WTC11 (cell line): ENCODE results near the gene UGDH. TPM values are rescaled to one million over a fixed set of nuclear protein-coding genes. Genes with fewer than 3 reads are reported as not detected.

Experiments used
- ATAC-seq: fragments of 200-7000 bp; cut with Tn5 transposase; 2 replicates; pipeline ENCODE4 v1.10.0; 2021; ENCODE audit warnings: mild to moderate bottlenecking, moderate library complexity
- CTCF ChIA-PET: fragments of 300-600 bp; sonication (Branson Sonifier 250); formaldehyde crosslinking; loops from one replicate; lab custom pipeline; 2021; ENCODE audit warnings: antibody characterized with exemption; lab: Charles Lee
- POLR2A ChIA-PET: fragments of 350-600 bp; sonication (Branson Sonifier 250); formaldehyde crosslinking; loops from one replicate; lab custom pipeline; 2021; ENCODE audit warnings: antibody characterized with exemption; lab: Charles Lee
- DNase-seq: peaks from one replicate; pipeline ENCODE4 v3.0.0; 2021; ENCODE audit warnings: low spot score
- H3K27ac Mint-ChIP-seq: 2 replicates; pipeline ENCODE4 v1.8.0; 2021; ENCODE audit warnings: mixed read lengths
- H3K27me3 Mint-ChIP-seq: 2 replicates; pipeline ENCODE4 v1.8.0; 2021; ENCODE audit warnings: low read depth, mild to moderate bottlenecking, moderate library complexity, mixed read lengths
- H3K36me3 Mint-ChIP-seq: 2 replicates; pipeline ENCODE4 v1.8.0; 2021; ENCODE audit warnings: mixed read lengths
- H3K4me1 Mint-ChIP-seq: 2 replicates; pipeline ENCODE4 v1.8.0; 2022; ENCODE audit warnings: mixed read lengths
- H3K4me3 Mint-ChIP-seq: 2 replicates; pipeline ENCODE4 v1.8.0; 2021; ENCODE audit warnings: mild to moderate bottlenecking, moderate library complexity, mixed read lengths
- H3K9me3 Mint-ChIP-seq: 2 replicates; pipeline ENCODE4 v1.8.0; 2021; ENCODE audit warnings: mixed read lengths
- AFF4 ChIP-seq: sonication (generic); formaldehyde crosslinking; IDR thresholded peaks from 2 replicates; pipeline ENCODE4 v1.8.1; 2023; ENCODE audit warnings: mild to moderate bottlenecking, missing genetic modification reagents, borderline replicate concordance
- ARID4B ChIP-seq: sonication (generic); formaldehyde crosslinking; IDR thresholded peaks from 2 replicates; pipeline ENCODE4 v1.8.0; 2023; ENCODE audit warnings: missing genetic modification reagents, mild to moderate bottlenecking, borderline replicate concordance
- CBFB ChIP-seq: sonication (generic); formaldehyde crosslinking; IDR thresholded peaks from 2 replicates; pipeline ENCODE4 v1.8.1; 2022; ENCODE audit warnings: mild to moderate bottlenecking, low read depth, missing genetic modification reagents
- EMX1 ChIP-seq: fragments of 250-450 bp; sonication (Bioruptor Pico); IDR thresholded peaks from 2 replicates; pipeline ENCODE4 v1.8.0; 2021; ENCODE audit warnings: mild to moderate bottlenecking
- FOXK1 ChIP-seq: sonication (generic); formaldehyde crosslinking; IDR thresholded peaks from 2 replicates; pipeline ENCODE4 v1.8.0; 2022; ENCODE audit warnings: mild to moderate bottlenecking, moderate library complexity, missing genetic modification reagents
- SP1 ChIP-seq: sonication (generic); formaldehyde crosslinking; conservative IDR thresholded peaks from 2 replicates; pipeline ENCODE4 v1.8.1; 2022; ENCODE audit warnings: missing genetic modification reagents
- ZNF317 ChIP-seq: sonication (generic); formaldehyde crosslinking; IDR thresholded peaks from 2 replicates; pipeline ENCODE4 v1.8.1; 2023; ENCODE audit warnings: low read depth, mild to moderate bottlenecking, moderate library complexity, missing genetic modification reagents, borderline replicate concordance
- ZNF416 ChIP-seq: fragments of 250-450 bp; sonication (Bioruptor Pico); IDR thresholded peaks from 2 replicates; pipeline ENCODE4 v1.9.0; 2021; ENCODE audit warnings: mild to moderate bottlenecking, inconsistent platforms
- total RNA-seq: library from RNA; stranded (reverse); gene quantifications from 3 replicates; pipeline ENCODE4 v1.2.3, GENCODE V29; 2021
- TF ChIP-seq, protein P1 (sequence below): fragments of 200-600 bp; IDR thresholded peaks from 2 replicates; pipeline ENCODE4 v1.8.0; 2022; ENCODE audit warnings: antibody characterized with exemption
- TF ChIP-seq, protein P2 (sequence below): sonication (generic); formaldehyde crosslinking; IDR thresholded peaks from 2 replicates; pipeline ENCODE4 v1.8.1; 2022; ENCODE audit warnings: mild to moderate bottlenecking, moderate library complexity, missing genetic modification reagents
- TF ChIP-seq, protein P3 (sequence below): sonication (generic); formaldehyde crosslinking; IDR thresholded peaks from 2 replicates; pipeline ENCODE4 v1.8.1; 2023; ENCODE audit warnings: mild to moderate bottlenecking, missing genetic modification reagents
- TF ChIP-seq, protein P4 (sequence below): sonication (generic); formaldehyde crosslinking; IDR thresholded peaks from 2 replicates; pipeline ENCODE4 v1.8.1; 2022; ENCODE audit warnings: low read depth, mild to moderate bottlenecking, moderate library complexity, missing genetic modification reagents, borderline replicate concordance

UGDH gene
- total RNA-seq, 1 experiment from 2014 or later: 97.5 TPM

DNA sequence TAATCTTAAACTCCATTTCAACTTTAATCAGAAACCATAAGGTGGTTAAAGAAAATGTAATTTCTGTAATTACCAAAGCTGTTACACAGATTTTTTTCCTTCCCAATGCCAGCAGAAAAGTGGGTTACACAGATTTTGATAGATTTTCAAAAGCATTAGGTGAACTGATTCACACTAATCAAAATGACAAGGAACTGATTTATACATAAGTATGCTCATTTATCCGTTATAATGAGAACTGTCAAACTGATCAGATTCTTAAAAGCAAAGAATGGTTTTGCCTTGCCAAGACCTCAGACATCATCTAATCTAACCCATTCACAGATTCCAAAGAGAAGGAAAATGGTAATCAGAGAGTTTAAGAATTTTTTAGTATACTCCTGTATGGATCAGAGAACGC lies 5.2 kb downstream of the UGDH start (continued):
- no peak for TF ChIP-seq ARID4B
- TF ChIP-seq, protein P1, sequence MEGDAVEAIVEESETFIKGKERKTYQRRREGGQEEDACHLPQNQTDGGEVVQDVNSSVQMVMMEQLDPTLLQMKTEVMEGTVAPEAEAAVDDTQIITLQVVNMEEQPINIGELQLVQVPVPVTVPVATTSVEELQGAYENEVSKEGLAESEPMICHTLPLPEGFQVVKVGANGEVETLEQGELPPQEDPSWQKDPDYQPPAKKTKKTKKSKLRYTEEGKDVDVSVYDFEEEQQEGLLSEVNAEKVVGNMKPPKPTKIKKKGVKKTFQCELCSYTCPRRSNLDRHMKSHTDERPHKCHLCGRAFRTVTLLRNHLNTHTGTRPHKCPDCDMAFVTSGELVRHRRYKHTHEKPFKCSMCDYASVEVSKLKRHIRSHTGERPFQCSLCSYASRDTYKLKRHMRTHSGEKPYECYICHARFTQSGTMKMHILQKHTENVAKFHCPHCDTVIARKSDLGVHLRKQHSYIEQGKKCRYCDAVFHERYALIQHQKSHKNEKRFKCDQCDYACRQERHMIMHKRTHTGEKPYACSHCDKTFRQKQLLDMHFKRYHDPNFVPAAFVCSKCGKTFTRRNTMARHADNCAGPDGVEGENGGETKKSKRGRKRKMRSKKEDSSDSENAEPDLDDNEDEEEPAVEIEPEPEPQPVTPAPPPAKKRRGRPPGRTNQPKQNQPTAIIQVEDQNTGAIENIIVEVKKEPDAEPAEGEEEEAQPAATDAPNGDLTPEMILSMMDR: no peak
- TF ChIP-seq, all 79 proteins: peak for 0

GRCh38 chr4:39521253-39521919 lies 5.9 kb downstream of the UGDH start:
- Mint-ChIP-seq H3K9me3 (no peaks in the 10 kb centered on the region), H3K27ac (no peak overlapping the region; the same call in 1 of the 2 replicates), H3K4me3 (no peak overlapping the region), H3K36me3 (peaks cover 25% of the 10 kb centered on the region)
- no peak for ATAC-seq
- ChIA-PET CTCF (no interaction called here), POLR2A (no interaction called here)
- TF ChIP-seq, protein P2, sequence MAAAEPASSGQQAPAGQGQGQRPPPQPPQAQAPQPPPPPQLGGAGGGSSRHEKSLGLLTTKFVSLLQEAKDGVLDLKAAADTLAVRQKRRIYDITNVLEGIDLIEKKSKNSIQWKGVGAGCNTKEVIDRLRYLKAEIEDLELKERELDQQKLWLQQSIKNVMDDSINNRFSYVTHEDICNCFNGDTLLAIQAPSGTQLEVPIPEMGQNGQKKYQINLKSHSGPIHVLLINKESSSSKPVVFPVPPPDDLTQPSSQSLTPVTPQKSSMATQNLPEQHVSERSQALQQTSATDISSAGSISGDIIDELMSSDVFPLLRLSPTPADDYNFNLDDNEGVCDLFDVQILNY (CRISPR knock-in tag): no peak
- TF ChIP-seq AFF4 (CRISPR knock-in tag): no peak
- TF ChIP-seq EMX1: no peak
- TF ChIP-seq FOXK1 (CRISPR knock-in tag): no peak
- TF ChIP-seq, all 79 proteins: peak for 0
- H3K27me3 Mint-ChIP-seq: no peaks in the 10 kb centered on the region
- DNase-seq: no peak
- H3K4me1 Mint-ChIP-seq: peaks cover 10% of the 10 kb centered on the region

DNA sequence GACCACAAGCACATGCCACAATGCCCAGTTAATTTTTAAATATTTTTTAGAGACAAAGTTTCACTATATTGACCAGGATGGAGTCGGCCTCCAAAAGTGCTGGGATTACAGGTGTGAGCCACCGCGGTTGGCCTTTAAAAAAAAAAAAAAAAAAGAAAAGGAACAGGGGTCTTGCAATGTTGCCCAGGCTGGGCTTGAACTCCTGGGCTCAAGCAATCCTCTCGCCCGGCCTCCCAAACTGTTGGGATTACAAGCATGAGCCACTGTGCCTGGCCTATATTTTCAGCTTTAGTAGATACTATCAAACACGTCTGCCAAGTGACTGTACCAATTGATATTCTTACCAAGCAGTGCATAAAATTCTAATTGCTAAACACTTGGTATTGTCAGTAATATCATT lies 8.8 kb downstream of the UGDH start:
- ChIA-PET CTCF (interaction anchor here (1.3 kb wide), 1 partner anchor 49 kb away, joined by 3 read pairs; no protein-coding TSS in a partner anchor), POLR2A (no interaction called here)
- Mint-ChIP-seq H3K27ac (no peak overlapping the region), H3K4me1 (no peaks in the 10 kb centered on the region), H3K27me3 (no peaks in the 10 kb centered on the region), H3K4me3 (no peak overlapping the region), H3K9me3 (no peaks in the 10 kb centered on the region), H3K36me3 (peaks cover 30% of the 10 kb centered on the region)
- DNase-seq (no peak), ATAC-seq (no peak)
- TF ChIP-seq SP1 (CRISPR knock-in tag) (no peak), ZNF317 (CRISPR knock-in tag) (no peak), ARID4B (no peak), CBFB (CRISPR knock-in tag) (no peak), ZNF416 (CRISPR knock-in tag) (no peak)
- TF ChIP-seq, protein P3, sequence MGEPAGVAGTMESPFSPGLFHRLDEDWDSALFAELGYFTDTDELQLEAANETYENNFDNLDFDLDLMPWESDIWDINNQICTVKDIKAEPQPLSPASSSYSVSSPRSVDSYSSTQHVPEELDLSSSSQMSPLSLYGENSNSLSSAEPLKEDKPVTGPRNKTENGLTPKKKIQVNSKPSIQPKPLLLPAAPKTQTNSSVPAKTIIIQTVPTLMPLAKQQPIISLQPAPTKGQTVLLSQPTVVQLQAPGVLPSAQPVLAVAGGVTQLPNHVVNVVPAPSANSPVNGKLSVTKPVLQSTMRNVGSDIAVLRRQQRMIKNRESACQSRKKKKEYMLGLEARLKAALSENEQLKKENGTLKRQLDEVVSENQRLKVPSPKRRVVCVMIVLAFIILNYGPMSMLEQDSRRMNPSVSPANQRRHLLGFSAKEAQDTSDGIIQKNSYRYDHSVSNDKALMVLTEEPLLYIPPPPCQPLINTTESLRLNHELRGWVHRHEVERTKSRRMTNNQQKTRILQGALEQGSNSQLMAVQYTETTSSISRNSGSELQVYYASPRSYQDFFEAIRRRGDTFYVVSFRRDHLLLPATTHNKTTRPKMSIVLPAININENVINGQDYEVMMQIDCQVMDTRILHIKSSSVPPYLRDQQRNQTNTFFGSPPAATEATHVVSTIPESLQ (CRISPR knock-in tag): no peak
- TF ChIP-seq, protein P4, sequence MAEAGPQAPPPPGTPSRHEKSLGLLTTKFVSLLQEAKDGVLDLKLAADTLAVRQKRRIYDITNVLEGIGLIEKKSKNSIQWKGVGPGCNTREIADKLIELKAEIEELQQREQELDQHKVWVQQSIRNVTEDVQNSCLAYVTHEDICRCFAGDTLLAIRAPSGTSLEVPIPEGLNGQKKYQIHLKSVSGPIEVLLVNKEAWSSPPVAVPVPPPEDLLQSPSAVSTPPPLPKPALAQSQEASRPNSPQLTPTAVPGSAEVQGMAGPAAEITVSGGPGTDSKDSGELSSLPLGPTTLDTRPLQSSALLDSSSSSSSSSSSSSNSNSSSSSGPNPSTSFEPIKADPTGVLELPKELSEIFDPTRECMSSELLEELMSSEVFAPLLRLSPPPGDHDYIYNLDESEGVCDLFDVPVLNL (CRISPR knock-in tag): no peak
